NCI-H510A treated with DMSO at 0.1 percent for 48 hours (cell line): ENCODE data around the gene BRICD5.

Experiments
- DNase-seq: peaks from one replicate; lab custom pipeline; 2025; lab: John Stamatoyannopoulos, UW

Gene BRICD5

GRCh38 chr16:2237493-2238149, 27.0 kb upstream of the BRICD5 start:
- DNase-seq = no peak

- no peak for DNase-seq
Measured at GRCh38 chr16:2237102-2237482, 26.4 kb upstream of the BRICD5 start.

- no peak for DNase-seq
Measured at GRCh38 chr16:2236337-2237101, 25.9 kb upstream of the BRICD5 start, which contains the start of gene DNASE1L2. TSS of gene DNASE1L2 (plus strand) at chr16:2236444. CDS start at chr16:2236817, 373 bp downstream.

- DNase-seq = no peak
Measured at GRCh38 chr16:2235695-2236336, 25.2 kb upstream of the BRICD5 start.

GRCh38 chr16:2235234-2235651, 24.6 kb upstream of the BRICD5 start:
- DNase-seq = no peak

- no peak for DNase-seq
Measured at GRCh38 chr16:2234813-2235170, 24.1 kb upstream of the BRICD5 start.

GRCh38 chr16:2233872-2234812, 23.5 kb upstream of the BRICD5 start:
- peak; percentile 56 for DNase-seq

GRCh38 chr16:2233046-2233775, 22.5 kb upstream of the BRICD5 start:
- no peak for DNase-seq

GRCh38 chr16:2232094-2232990, 21.7 kb upstream of the BRICD5 start:
- no peak for DNase-seq

- DNase-seq = no peak
Measured at GRCh38 chr16:2231016-2231931, 20.6 kb upstream of the BRICD5 start.

GRCh38 chr16:2230376-2230775, 19.7 kb upstream of the BRICD5 start:
- DNase-seq = no peak

- no peak for DNase-seq
Measured at GRCh38 chr16:2229632-2230250, 19.1 kb upstream of the BRICD5 start.

GRCh38 chr16:2229091-2229490, 18.4 kb upstream of the BRICD5 start:
- no peak for DNase-seq

GRCh38 chr16:2228161-2228824, 17.6 kb upstream of the BRICD5 start:
- no peak for DNase-seq

GRCh38 chr16:2226918-2227317, 16.3 kb upstream of the BRICD5 start:
- DNase-seq = no peak

- DNase-seq = no peak
Measured at GRCh38 chr16:2226245-2226793, 15.7 kb upstream of the BRICD5 start.

- peak; percentile 28 for DNase-seq
Measured at GRCh38 chr16:2223942-2224486, 13.4 kb upstream of the BRICD5 start.
